ENCODE measurements around the gene TMEM253. TPM values are rescaled to one million over a fixed set of nuclear protein-coding genes. Genes with fewer than 3 reads are reported as not detected.
A peak's percentile ranks its signal among the peaks of the same experiment; 100 is the strongest.

TMEM253 gene
- total and polyA plus RNA-seq, 9 of the 15 experiments (the other 6 are each of a cell fraction or from before 2014, with no cell fraction given): 0.11 to 0.61 (median 0.26) TPM; not detected in 3

DNA sequence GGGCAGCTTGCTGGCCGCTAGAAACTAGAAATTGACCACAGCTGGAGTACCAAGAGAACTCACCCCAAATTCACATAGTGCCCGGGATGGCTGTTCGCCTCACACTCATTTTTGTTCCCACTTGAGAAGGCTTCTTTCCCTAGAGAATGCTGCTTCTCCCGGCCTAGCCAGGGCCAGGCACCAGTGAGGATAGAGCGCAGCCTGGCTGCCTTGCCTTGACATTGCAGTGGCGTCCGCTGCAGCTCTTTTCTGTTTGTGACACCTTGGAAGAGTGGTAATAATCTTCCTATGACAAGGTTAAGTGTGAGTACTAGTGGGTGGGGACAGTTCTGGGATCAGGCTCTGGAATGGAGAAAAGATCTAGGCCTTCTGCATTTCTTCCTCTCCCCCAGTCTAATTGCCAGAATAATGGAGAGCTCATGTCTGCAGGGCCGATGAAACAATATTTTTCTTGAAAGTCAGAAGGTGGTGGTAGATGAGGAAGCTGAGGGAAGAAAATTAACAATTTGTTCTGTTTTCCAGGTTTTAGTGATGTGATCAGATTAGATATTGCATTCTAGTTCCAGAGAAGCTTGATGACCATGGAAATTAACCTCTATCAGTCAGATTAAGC lies 3.7 kb downstream of the TMEM253 start (continued):
- no peak for TF ChIP-seq NR2C2 (CRISPR knock-in tag; IDR thresholded peaks at IDR 0.05)
- TF ChIP-seq NR2C2 (tag; IDR thresholded peaks at IDR 0.05): peak; percentile 94
- TF ChIP-seq, protein P1, sequence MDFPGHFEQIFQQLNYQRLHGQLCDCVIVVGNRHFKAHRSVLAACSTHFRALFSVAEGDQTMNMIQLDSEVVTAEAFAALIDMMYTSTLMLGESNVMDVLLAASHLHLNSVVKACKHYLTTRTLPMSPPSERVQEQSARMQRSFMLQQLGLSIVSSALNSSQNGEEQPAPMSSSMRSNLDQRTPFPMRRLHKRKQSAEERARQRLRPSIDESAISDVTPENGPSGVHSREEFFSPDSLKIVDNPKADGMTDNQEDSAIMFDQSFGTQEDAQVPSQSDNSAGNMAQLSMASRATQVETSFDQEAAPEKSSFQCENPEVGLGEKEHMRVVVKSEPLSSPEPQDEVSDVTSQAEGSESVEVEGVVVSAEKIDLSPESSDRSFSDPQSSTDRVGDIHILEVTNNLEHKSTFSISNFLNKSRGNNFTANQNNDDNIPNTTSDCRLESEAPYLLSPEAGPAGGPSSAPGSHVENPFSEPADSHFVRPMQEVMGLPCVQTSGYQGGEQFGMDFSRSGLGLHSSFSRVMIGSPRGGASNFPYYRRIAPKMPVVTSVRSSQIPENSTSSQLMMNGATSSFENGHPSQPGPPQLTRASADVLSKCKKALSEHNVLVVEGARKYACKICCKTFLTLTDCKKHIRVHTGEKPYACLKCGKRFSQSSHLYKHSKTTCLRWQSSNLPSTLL (IDR thresholded peaks at IDR 0.05): no peak
- peak; percentile 19 for TF ChIP-seq VEZF1 (CRISPR knock-in tag; IDR thresholded peaks at IDR 0.05)
- TF ChIP-seq MEF2A (IDR thresholded peaks at IDR 0.05; ENCODE audit: control insufficient read depth, low read depth, low read length): no peak
- TF ChIP-seq ZNF79 (CRISPR knock-in tag; IDR thresholded peaks at IDR 0.05; ENCODE audit: low read depth): no peak

Data from K562 (cell line).